IPS DF 6.9 (cell line): Measurements from ENCODE around the gene WWOX.

Source experiments
- DNase-seq: peaks from one replicate; pipeline ENCODE4 v3.0.0-alpha.2; 2013; ENCODE audit warnings: low read depth, low spot score
- H3K27ac ChIP-seq: one replicate; pipeline ENCODE4 v1.5.1; 2013; ENCODE audit warnings: low read length, control low read depth
- H3K27me3 ChIP-seq: 2 replicates; pipeline ENCODE4 v1.6.1; 2013; ENCODE audit warnings: mild to moderate bottlenecking, low read length; ENCODE audit not compliant: control insufficient read depth, insufficient read depth
- H3K36me3 ChIP-seq: 2 replicates; pipeline ENCODE4 v1.6.1; 2013; ENCODE audit warnings: low read length; ENCODE audit not compliant: control insufficient read depth, insufficient read depth
- H3K4me1 ChIP-seq: 2 replicates; pipeline ENCODE4 v1.6.1; 2013; ENCODE audit warnings: low read length; ENCODE audit not compliant: control insufficient read depth, insufficient read depth
- H3K4me3 ChIP-seq: 2 replicates; pipeline ENCODE4 v1.5.1; 2013; ENCODE audit warnings: mild to moderate bottlenecking, low read length
- H3K9me3 ChIP-seq: 2 replicates; pipeline ENCODE4 v1.6.1; 2013; ENCODE audit warnings: low read length, inconsistent platforms; ENCODE audit not compliant: control insufficient read depth, insufficient read depth
- WGBS: extraction: QIAGEN DNeasy Blood & Tissue Kit; methylation state at CpG from one replicate; pipeline ENCODE4 v1.1.7; 2013; ENCODE audit warnings: mixed read lengths, missing lambda C conversion rate; ENCODE audit not compliant: insufficient read length, insufficient coverage; 5-methylcytosine and 5-hydroxymethylcytosine counted together

The WWOX gene

GRCh38 chr16:78473031-78473699, 373.7 kb downstream of the WWOX start:
- no peaks in the 10 kb centered on the region for H3K9me3 ChIP-seq
- H3K27me3 ChIP-seq: no peaks in the 10 kb centered on the region
- DNase-seq: no peak
- WGBS: no CpG with 5 or more reads among the region's 11 CpGs
- H3K36me3 ChIP-seq: no peaks in the 10 kb centered on the region
- no peak overlapping the region for H3K4me3 ChIP-seq
- H3K4me1 ChIP-seq: no peaks in the 10 kb centered on the region
- no peak overlapping the region for H3K27ac ChIP-seq

- Histone ChIP-seq H3K4me3 (no peak overlapping the region), H3K27me3 (no peaks in the 10 kb centered on the region), H3K9me3 (no peaks in the 10 kb centered on the region), H3K27ac (no peak overlapping the region), H3K36me3 (no peaks in the 10 kb centered on the region), H3K4me1 (peaks cover 1% of the 10 kb centered on the region; the same call in 1 of the 2 replicates)
- DNase-seq: no peak
- WGBS: no CpG with 5 or more reads among the region's 4 CpGs
These were observed 375.3 kb downstream of the WWOX start for GRCh38 chr16:78474762-78475161.

- DNase-seq: no peak
- Histone ChIP-seq H3K27ac (no peak overlapping the region), H3K4me1 (peaks cover 1% of the 10 kb centered on the region; the same call in 1 of the 2 replicates), H3K27me3 (no peaks in the 10 kb centered on the region), H3K4me3 (no peak overlapping the region), H3K9me3 (no peaks in the 10 kb centered on the region), H3K36me3 (no peaks in the 10 kb centered on the region)
- 94% methylated on average over 2 of the region's 7 CpGs for WGBS
These were observed 377.2 kb downstream of the WWOX start for GRCh38 chr16:78476615-78477014.

DNA sequence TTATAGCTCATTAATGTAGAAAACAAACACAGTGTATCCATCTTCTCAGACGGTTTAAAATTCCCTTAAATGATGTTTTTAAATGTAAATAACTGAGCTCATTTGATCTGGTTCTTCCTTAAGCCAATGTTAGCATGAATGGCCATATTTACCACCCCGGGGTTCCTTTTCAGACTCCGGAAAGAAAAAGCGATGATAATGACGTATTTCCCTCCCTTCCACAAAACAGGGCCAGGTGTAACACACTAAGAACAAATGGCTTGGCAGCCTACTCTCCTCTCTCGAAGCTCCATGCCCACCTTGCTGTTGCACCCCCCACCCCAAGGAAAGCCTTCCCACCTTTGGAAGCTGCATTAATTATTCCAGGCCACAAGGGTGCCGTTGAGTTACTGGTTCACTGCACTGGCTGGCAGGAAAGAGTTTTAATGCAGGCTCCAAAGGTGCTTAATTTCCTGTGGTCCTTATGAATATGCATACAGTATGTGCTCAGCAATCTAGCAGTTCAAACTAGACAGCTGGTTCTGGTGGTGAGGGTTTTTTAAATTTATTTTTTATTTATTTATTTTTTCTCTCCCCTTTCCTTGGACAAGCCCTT, 378.9 kb downstream of the WWOX start:
- no peaks in the 10 kb centered on the region for H3K36me3 ChIP-seq
- no CpG with 5 or more reads among the region's 7 CpGs for WGBS
- peak; percentile 22 for DNase-seq

GRCh38 chr16:78479723-78480122, 380.3 kb downstream of the WWOX start:
- no peaks in the 10 kb centered on the region for H3K9me3 ChIP-seq

More for the DNA sequence above, 378.9 kb downstream of the WWOX start:
- Histone ChIP-seq H3K4me1 (peaks cover 1% of the 10 kb centered on the region; the same call in 1 of the 2 replicates), H3K27me3 (no peaks in the 10 kb centered on the region), H3K27ac (no peak overlapping the region), H3K4me3 (no peak overlapping the region), H3K9me3 (no peaks in the 10 kb centered on the region)

DNA sequence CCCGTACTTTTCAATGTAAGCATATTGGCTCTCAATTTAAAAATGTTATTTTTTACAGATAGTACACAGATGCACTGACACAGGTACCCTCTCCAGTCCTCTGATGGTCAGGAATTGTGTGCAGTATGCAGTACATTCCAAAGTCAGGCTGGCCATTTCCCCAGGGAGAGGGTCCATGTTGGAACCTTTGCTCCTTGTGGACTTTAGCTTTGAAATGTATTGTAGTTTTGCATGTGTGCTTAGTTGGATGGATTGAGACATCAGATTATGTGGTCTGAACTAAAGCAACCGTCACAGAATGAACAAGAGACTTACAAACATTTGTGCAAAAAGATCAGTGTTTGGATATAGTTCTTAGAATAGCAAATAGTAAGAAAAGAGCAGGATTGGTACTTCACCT, 381.1 kb downstream of the WWOX start:
- Histone ChIP-seq H3K27ac (no peak overlapping the region), H3K36me3 (no peaks in the 10 kb centered on the region), H3K4me1 (peaks cover 1% of the 10 kb centered on the region; the same call in 1 of the 2 replicates), H3K27me3 (no peaks in the 10 kb centered on the region), H3K4me3 (no peak overlapping the region), H3K9me3 (no peaks in the 10 kb centered on the region)
- WGBS: no CpG with 5 or more reads among the region's 2 CpGs
- DNase-seq: no peak

More at GRCh38 chr16:78479723-78480122, 380.3 kb downstream of the WWOX start:
- peaks cover 1% of the 10 kb centered on the region; the same call in 1 of the 2 replicates for H3K4me1 ChIP-seq
- H3K27me3 ChIP-seq: no peaks in the 10 kb centered on the region
- no peak overlapping the region for H3K4me3 ChIP-seq
- no peak for DNase-seq
- H3K27ac ChIP-seq: no peak overlapping the region
- no peaks in the 10 kb centered on the region for H3K36me3 ChIP-seq
- no CpG with 5 or more reads among the region's 2 CpGs for WGBS

GRCh38 chr16:78483124-78483992, 383.9 kb downstream of the WWOX start:
- Histone ChIP-seq H3K4me1 (peaks cover 1% of the 10 kb centered on the region; the same call in 1 of the 2 replicates), H3K36me3 (no peaks in the 10 kb centered on the region), H3K9me3 (no peaks in the 10 kb centered on the region), H3K4me3 (no peak overlapping the region), H3K27me3 (no peaks in the 10 kb centered on the region), H3K27ac (no peak overlapping the region)
- WGBS: no CpG with 5 or more reads among the region's 13 CpGs
- no peak for DNase-seq

GRCh38 chr16:78484509-78485058, 385.1 kb downstream of the WWOX start:
- WGBS: 100% methylated on average over 2 of the region's 9 CpGs
- H3K4me1 ChIP-seq: no peaks in the 10 kb centered on the region

DNA sequence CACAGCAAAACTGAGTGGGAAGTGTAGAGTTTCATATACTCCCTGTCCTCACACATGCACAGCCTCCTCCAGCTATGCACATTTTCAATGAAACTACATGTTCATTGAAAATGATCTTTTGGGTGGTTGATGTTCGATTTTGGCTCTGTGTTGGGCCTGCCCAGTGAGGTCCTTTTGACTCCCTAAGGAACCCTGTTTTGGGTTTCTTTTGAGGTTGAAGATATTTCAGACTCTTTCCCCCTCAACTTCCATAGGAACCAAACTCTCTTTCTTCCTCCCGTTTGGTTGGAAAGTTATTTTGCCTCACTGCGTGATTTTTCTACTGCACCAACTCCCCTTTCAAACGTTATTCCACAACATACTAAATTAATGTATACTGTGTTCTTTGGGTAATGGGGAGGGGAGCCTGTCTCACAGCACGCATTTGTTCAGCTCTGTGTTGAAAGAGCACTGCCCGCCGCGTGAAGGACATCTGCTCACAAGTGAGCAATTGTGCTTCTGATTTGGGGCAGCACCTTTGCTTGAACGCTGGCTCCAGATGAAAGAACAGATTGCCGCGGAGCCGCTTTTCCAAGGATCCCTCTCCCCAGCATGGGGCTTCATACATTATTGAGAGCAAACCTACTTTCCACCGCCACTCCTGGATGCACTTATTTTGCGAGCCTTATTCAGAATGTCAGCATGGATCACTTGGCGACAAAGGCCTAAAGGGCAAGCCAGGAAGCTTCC, 385.9 kb downstream of the WWOX start:
- no peak for DNase-seq
- 100% methylated on average over 2 of the region's 15 CpGs for WGBS
- Histone ChIP-seq H3K27me3 (no peaks in the 10 kb centered on the region), H3K4me1 (no peaks in the 10 kb centered on the region), H3K27ac (no peak overlapping the region), H3K4me3 (no peak overlapping the region), H3K9me3 (no peaks in the 10 kb centered on the region), H3K36me3 (no peaks in the 10 kb centered on the region)

More at GRCh38 chr16:78484509-78485058, 385.1 kb downstream of the WWOX start:
- Histone ChIP-seq H3K27me3 (no peaks in the 10 kb centered on the region), H3K27ac (no peak overlapping the region), H3K4me3 (no peak overlapping the region), H3K36me3 (no peaks in the 10 kb centered on the region), H3K9me3 (no peaks in the 10 kb centered on the region)
- no peak for DNase-seq

DNA sequence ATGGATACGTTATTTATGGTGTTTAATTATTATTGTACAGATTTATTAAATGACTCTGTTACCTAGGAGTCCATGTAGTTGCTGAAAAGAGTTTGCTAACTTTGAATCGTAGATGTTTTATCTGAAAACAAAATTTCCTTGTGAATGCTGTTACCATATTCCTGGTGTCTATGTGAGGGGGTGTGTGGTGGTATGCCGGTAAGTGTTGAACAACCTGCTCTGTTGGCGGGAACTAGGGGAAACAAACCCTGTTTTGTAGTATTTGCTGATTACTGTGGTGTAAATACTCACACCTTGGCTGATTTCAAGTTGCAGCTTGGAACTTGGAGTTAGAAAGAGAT, 386.4 kb downstream of the WWOX start:
- H3K4me3 ChIP-seq: no peak overlapping the region
- no peaks in the 10 kb centered on the region for H3K36me3 ChIP-seq
- H3K9me3 ChIP-seq: no peaks in the 10 kb centered on the region
- no peaks in the 10 kb centered on the region for H3K27me3 ChIP-seq
- WGBS: no CpG with 5 or more reads among the region's 4 CpGs
- H3K27ac ChIP-seq: no peak overlapping the region
- no peaks in the 10 kb centered on the region for H3K4me1 ChIP-seq
- no peak for DNase-seq
